A673 (cell line): ENCODE data around the gene FAM47E. TPM values are rescaled to one million over a fixed set of nuclear protein-coding genes. Genes with fewer than 3 reads are reported as not detected.

ENCODE experiments used
- BruUV-seq: library from RNA; stranded (reverse); fragments of 400-500 nt; replicated peaks from 2 replicates; lab custom pipeline; 2021; lab: Mats Ljungman, UMichigan
- CTCF ChIA-PET: fragments of 300-600 bp; sonication (Branson Sonifier 250); formaldehyde crosslinking; loops from one replicate; lab custom pipeline; 2022; ENCODE audit warnings: antibody characterized with exemption; lab: Charles Lee
- POLR2A ChIA-PET: fragments of 300-600 bp; sonication (Branson Sonifier 250); formaldehyde crosslinking; loops from one replicate; lab custom pipeline; 2022; ENCODE audit warnings: antibody characterized with exemption; ENCODE audit not compliant: low non-redundant PET; lab: Charles Lee
- DNase-seq: peaks from one replicate; pipeline ENCODE4 v3.0.0-alpha.2; 2015; ENCODE audit warnings: low spot score
- H3K27ac ChIP-seq: fragments of 200-600 bp; sonication (generic); 2 replicates; pipeline ENCODE4 v1.5.1; 2016; ENCODE audit warnings: mixed run types, low read depth, mild to moderate bottlenecking, mixed read lengths, antibody characterized with exemption, low read length; ENCODE audit not compliant: poor library complexity, severe bottlenecking
- H3K27me3 ChIP-seq: fragments of 200-600 bp; sonication (generic); replicated peaks from 2 replicates; pipeline ENCODE4 v1.6.1; 2017; ENCODE audit warnings: mixed run types, low read depth, mild to moderate bottlenecking, mixed read lengths, antibody characterized with exemption, low read length; ENCODE audit not compliant: insufficient read depth, poor library complexity
- H3K36me3 ChIP-seq: fragments of 200-600 bp; sonication (generic); 2 replicates; pipeline ENCODE4 v1.6.1; 2016; ENCODE audit warnings: mixed run types, mild to moderate bottlenecking, mixed read lengths, antibody characterized with exemption, low read length; ENCODE audit not compliant: insufficient read depth, poor library complexity, severe bottlenecking
- H3K4me1 ChIP-seq: fragments of 200-600 bp; sonication (generic); 2 replicates; pipeline ENCODE4 v1.6.1; 2017; ENCODE audit warnings: mixed run types, mild to moderate bottlenecking, mixed read lengths, antibody characterized with exemption, low read length; ENCODE audit not compliant: insufficient read depth, poor library complexity, severe bottlenecking
- H3K4me3 ChIP-seq: fragments of 200-600 bp; sonication (generic); 2 replicates; pipeline ENCODE4 v1.5.1; 2016; ENCODE audit warnings: low read depth, mixed run types, mild to moderate bottlenecking, mixed read lengths, low read length; ENCODE audit not compliant: poor library complexity, severe bottlenecking
- H3K9me3 ChIP-seq: fragments of 200-600 bp; sonication (generic); 2 replicates; pipeline ENCODE4 v1.6.1; 2016; ENCODE audit warnings: mixed run types, low read depth, mild to moderate bottlenecking, mixed read lengths, antibody characterized with exemption, low read length; ENCODE audit not compliant: poor library complexity, severe bottlenecking
- EZH2 ChIP-seq: fragments of 200-600 bp; sonication (generic); IDR thresholded peaks from 2 replicates; pipeline ENCODE4 v1.6.1; 2017; ENCODE audit warnings: borderline replicate concordance, low read depth, mild to moderate bottlenecking, mixed read lengths, antibody characterized with exemption, low read length; ENCODE audit not compliant: poor library complexity, severe bottlenecking
- intact Hi-C: fragments of 100-400 bp; cut with micrococcal nuclease; formaldehyde crosslinking; loops from one replicate; pipeline ENCODE4 v1.10.0; 2022; ENCODE audit not compliant: unreplicated experiment
- total RNA-seq: library from RNA; stranded (reverse); gene quantifications from 2 replicates; pipeline ENCODE4 v1.2.3, GENCODE V29; 2021
- TF ChIP-seq, protein P1 (sequence below): fragments of 300-800, 200-600 bp; sonication (generic); conservative IDR thresholded peaks from 2 replicates; pipeline ENCODE4 v1.5.1; 2017; ENCODE audit warnings: low read depth, mild to moderate bottlenecking, antibody characterized with exemption, low read length, moderate library complexity, mixed read lengths

FAM47E gene
- total RNA-seq, 1 experiment from 2014 or later = 0.21 TPM

DNA sequence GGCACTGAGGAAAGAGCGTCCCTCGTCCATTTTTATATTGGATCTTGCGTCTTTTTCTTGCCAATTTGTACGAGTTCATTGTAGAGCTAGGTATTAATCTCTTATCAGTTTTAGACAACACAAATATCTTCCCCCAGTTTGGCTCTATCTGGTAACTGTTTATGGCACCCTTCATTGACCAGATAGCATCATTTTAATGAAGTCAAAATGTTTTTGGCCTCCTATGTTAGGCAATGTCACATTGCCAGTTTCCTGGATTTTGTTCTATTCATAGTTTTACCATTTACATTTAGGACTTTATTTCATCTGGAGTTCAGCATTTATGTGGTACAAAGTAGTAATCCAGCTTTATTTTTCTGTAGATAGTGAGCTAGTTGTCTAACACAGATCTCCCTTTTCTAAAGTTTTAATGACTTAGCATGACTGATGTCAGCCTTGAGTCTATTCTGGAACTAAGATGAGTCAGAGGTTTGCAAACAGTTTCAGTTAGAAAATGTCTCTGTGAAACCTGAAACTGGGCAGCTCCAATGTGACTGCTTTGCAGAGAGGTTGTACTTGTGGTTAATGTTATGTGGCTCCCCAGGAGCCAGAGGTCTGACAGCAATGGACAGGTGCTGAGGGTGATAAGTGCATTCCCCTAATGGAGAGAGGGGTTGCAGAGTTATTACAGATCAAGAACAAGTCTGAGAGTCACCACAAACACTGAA lies 49.7 kb downstream of the FAM47E start:
- H3K27me3 ChIP-seq = no peaks in the 10 kb centered on the region
- TF ChIP-seq, protein P1, sequence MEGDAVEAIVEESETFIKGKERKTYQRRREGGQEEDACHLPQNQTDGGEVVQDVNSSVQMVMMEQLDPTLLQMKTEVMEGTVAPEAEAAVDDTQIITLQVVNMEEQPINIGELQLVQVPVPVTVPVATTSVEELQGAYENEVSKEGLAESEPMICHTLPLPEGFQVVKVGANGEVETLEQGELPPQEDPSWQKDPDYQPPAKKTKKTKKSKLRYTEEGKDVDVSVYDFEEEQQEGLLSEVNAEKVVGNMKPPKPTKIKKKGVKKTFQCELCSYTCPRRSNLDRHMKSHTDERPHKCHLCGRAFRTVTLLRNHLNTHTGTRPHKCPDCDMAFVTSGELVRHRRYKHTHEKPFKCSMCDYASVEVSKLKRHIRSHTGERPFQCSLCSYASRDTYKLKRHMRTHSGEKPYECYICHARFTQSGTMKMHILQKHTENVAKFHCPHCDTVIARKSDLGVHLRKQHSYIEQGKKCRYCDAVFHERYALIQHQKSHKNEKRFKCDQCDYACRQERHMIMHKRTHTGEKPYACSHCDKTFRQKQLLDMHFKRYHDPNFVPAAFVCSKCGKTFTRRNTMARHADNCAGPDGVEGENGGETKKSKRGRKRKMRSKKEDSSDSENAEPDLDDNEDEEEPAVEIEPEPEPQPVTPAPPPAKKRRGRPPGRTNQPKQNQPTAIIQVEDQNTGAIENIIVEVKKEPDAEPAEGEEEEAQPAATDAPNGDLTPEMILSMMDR = no peak
- no peak for TF ChIP-seq EZH2
- ChIA-PET CTCF (no interaction called here), POLR2A (no interaction called here)
- H3K36me3 ChIP-seq = no peaks in the 10 kb centered on the region
- H3K4me1 ChIP-seq = no peaks in the 10 kb centered on the region
- H3K9me3 ChIP-seq = no peaks in the 10 kb centered on the region
- no TSS peak for BruUV-seq
- DNase-seq = no peak
- intact Hi-C loops = no loop called here
- H3K27ac ChIP-seq = no peak overlapping the region
- no peak overlapping the region for H3K4me3 ChIP-seq

DNA sequence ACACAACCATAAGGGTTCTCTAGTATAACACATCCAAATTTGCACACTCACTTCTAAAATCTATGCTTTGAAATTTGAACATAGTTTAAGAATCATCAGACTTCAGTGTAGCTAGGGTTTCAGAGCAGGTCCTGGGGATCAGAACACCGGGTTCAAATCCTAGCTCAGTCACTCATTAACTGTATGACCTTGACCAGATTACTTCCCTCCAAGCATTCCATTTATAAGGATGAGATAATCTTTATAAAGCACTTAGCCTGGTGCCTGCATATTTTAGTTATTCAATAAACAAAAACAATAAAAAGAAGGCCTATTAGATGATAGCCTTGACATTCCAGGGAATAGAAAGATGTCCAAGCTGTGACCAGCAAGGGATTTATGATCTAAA lies 50.2 kb downstream of the FAM47E start:
- Histone ChIP-seq H3K4me3 (no peak overlapping the region), H3K36me3 (no peaks in the 10 kb centered on the region), H3K27me3 (peaks cover under 1% of the 10 kb centered on the region), H3K4me1 (no peaks in the 10 kb centered on the region), H3K27ac (no peak overlapping the region), H3K9me3 (no peaks in the 10 kb centered on the region)
- intact Hi-C loops = no loop called here
- no peak for TF ChIP-seq EZH2
- TF ChIP-seq, protein P1 = no peak
- DNase-seq = no peak
- ChIA-PET POLR2A (no interaction called here), CTCF (no interaction called here)
- BruUV-seq = no TSS peak

DNA sequence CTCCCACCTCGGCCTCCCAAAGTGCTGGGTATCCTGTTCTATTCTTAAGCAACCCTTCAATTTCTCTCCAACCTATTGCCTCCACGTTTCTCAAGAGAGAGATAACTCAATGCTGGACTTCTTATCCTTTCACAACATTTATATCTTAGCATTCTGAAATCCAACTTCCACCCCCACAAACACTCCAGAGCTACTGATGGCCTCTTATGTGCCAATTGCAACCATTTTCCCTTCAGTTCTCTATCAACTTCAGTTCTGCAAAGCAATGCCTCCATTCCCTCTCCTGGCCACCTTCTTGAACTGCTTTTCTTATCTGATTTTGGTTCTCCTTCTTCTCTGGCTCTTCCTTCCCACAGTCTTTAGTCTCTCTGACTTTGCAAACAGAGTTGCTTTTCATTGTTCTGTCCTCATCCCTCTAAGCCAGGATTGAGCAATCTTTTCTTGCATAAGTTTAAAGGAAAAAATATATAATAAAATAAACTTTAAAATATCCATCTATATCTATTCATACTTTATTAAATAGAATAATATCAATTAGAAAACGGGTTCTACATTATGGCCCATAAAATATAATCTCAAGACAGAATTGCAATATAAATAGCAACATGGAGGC lies 51.4 kb downstream of the FAM47E start:
- ChIA-PET POLR2A (no interaction called here), CTCF (no interaction called here)
- Histone ChIP-seq H3K36me3 (no peaks in the 10 kb centered on the region), H3K4me1 (no peaks in the 10 kb centered on the region), H3K9me3 (no peaks in the 10 kb centered on the region), H3K4me3 (no peak overlapping the region), H3K27ac (no peak overlapping the region), H3K27me3 (peaks cover 3% of the 10 kb centered on the region)
- no TSS peak for BruUV-seq
- no peak for DNase-seq
- TF ChIP-seq EZH2 = no peak
- TF ChIP-seq, protein P1 = no peak
- intact Hi-C loops = no loop called here
